Measurements from ENCODE around the gene WDFY3. TPM values are rescaled to one million over a fixed set of nuclear protein-coding genes. Genes with fewer than 3 reads are reported as not detected.
A peak's percentile ranks its signal among the peaks of the same experiment; 100 is the strongest.

Gene WDFY3
- total RNA-seq, 5 donors from 2014 or later (not counting 1 experiment from before 2014, with no cell fraction given) = 0.47 to 1.3 (median 0.68) TPM

DNA sequence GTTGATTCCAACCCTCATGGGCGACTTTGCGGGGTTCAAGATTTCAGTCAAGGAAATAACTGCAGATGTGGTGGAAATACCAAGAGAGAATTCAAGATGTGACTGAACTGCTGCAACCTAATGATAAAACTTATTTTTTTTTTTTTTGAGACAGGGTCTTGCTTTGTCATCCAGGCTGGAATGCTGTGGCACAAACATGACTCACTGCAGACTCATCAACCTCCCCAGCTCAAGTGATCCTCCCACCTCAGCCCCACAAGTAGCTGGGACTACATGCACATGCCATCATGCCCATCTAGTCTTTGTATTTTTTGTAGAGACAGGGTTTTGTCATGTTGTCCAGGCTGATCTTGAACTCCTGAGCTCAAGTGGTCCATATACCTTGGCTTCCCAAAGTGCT, 19.5 kb upstream of the WDFY3 start:
- no peak for DNase-seq
- H3K4me1 Mint-ChIP-seq = no peaks in the 10 kb centered on the region
- no peaks in the 10 kb centered on the region for H3K36me3 Mint-ChIP-seq
- H3K27me3 Mint-ChIP-seq = peaks cover 0 to 4% of the 10 kb centered on the region in 2 donors
- H3K4me1 ChIP-seq (ENCODE audit: control insufficient read depth in 1 of 2, extremely low read depth in 1 of 2, insufficient read depth in 2 of 2, low read length in 2 of 2) = no peaks in the 10 kb centered on the region
- CTCF ChIA-PET = no interaction called here
- no peak overlapping the region for H3K27ac ChIP-seq (ENCODE audit: low read length)
- no peak overlapping the region for H3K27ac Mint-ChIP-seq
- ATAC-seq (replicated peaks in 1 of 4) = no peak
- no peak overlapping the region for H3K4me3 ChIP-seq (ENCODE audit: control insufficient read depth in 1 of 2, extremely low read depth in 1 of 2, low read length in 1 of 2)
- no peaks in the 10 kb centered on the region for H3K27me3 ChIP-seq (replicated peaks in 1 of 2; ENCODE audit: control insufficient read depth in 2 of 2, extremely low read depth in 1 of 2, insufficient read depth in 2 of 2, low read length in 1 of 2)
- no peaks in the 10 kb centered on the region for H3K36me3 ChIP-seq (ENCODE audit: control insufficient read depth in 2 of 2, extremely low read depth in 1 of 2, insufficient read depth in 1 of 2, low read length in 1 of 2)
- no peaks in the 10 kb centered on the region for H3K9me3 ChIP-seq
- H3K4me3 Mint-ChIP-seq = no peak overlapping the region
- POLR2A ChIA-PET = no interaction called here
- peaks cover 0 to 15% (median 5%) of the 10 kb centered on the region in 3 donors for H3K9me3 Mint-ChIP-seq
- WGBS (ENCODE audit: insufficient coverage) = no CpG with 5 or more reads among the region's 2 CpGs

DNA sequence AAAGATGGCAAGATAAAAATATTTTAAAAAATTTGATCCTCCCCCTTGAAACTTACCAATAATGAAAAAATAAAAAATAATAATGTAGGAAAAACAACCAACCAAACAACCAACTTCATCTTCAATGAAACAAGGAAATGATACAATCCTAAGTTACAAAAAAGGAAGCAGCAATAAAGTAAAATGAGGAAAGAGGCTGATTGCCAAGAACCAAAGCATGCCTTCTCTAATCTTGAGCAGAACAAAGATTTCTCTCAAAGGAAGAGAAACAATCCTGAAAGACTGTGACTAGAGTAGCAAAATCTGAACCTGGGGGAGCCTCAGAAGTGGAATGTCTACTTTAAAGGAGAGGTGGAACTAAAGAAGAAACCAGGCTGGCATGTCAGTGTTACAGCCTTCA, 10.9 kb upstream of the WDFY3 start:
- no peak overlapping the region for H3K4me3 ChIP-seq (ENCODE audit: control insufficient read depth in 1 of 2, extremely low read depth in 1 of 2, low read length in 1 of 2)
- H3K27me3 Mint-ChIP-seq = peaks cover 0 to 4% of the 10 kb centered on the region in 2 donors
- H3K4me1 ChIP-seq (ENCODE audit: control insufficient read depth in 1 of 2, extremely low read depth in 1 of 2, insufficient read depth in 2 of 2, low read length in 2 of 2) = no peaks in the 10 kb centered on the region
- no peak overlapping the region for H3K4me3 Mint-ChIP-seq
- H3K9me3 ChIP-seq = no peaks in the 10 kb centered on the region
- H3K36me3 Mint-ChIP-seq = no peaks in the 10 kb centered on the region
- H3K4me1 Mint-ChIP-seq = no peaks in the 10 kb centered on the region
- H3K9me3 Mint-ChIP-seq = no peaks in the 10 kb centered on the region
- no peak overlapping the region for H3K27ac ChIP-seq (ENCODE audit: low read length)
- H3K27me3 ChIP-seq (replicated peaks in 1 of 2; ENCODE audit: control insufficient read depth in 2 of 2, extremely low read depth in 1 of 2, insufficient read depth in 2 of 2, low read length in 1 of 2) = no peaks in the 10 kb centered on the region
- ATAC-seq (replicated peaks in 1 of 4) (no peak), DNase-seq (no peak)
- H3K36me3 ChIP-seq (ENCODE audit: control insufficient read depth in 2 of 2, extremely low read depth in 1 of 2, insufficient read depth in 1 of 2, low read length in 1 of 2) = no peaks in the 10 kb centered on the region
- H3K27ac Mint-ChIP-seq = no peak overlapping the region
- ChIA-PET CTCF (no interaction called here), POLR2A (no interaction called here)

DNA sequence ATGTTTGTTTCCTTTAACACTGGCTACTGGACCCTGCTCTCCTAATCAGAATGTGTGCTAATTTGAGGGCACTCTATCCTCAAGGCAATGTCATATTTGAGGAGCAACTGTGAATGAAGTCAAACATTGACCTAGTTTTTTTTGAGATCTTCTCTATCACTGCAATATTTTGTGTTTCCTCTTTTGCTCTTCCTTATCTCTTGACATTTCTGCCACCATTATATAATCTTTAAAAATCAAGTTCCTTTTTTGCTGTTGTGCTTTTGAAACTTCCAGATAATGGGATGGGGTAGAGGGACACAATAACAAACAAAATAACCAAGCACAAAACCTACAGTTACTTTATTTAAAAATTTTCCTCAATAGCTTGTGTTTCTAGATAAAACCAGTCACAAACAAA, 7.4 kb upstream of the WDFY3 start:
- Histone ChIP-seq H3K9me3 (no peaks in the 10 kb centered on the region), H3K4me3 (ENCODE audit: control insufficient read depth in 1 of 2, extremely low read depth in 1 of 2, low read length in 1 of 2) (no peak overlapping the region), H3K27ac (ENCODE audit: low read length) (no peak overlapping the region), H3K27me3 (replicated peaks in 1 of 2; ENCODE audit: control insufficient read depth in 2 of 2, extremely low read depth in 1 of 2, insufficient read depth in 2 of 2, low read length in 1 of 2) (peaks cover 0 to 2% of the 10 kb centered on the region in 2 experiments), H3K4me1 (ENCODE audit: control insufficient read depth in 1 of 2, extremely low read depth in 1 of 2, insufficient read depth in 2 of 2, low read length in 2 of 2) (no peaks in the 10 kb centered on the region), H3K36me3 (ENCODE audit: control insufficient read depth in 2 of 2, extremely low read depth in 1 of 2, insufficient read depth in 1 of 2, low read length in 1 of 2) (no peaks in the 10 kb centered on the region)
- Mint-ChIP-seq H3K27ac (no peak overlapping the region), H3K4me1 (no peaks in the 10 kb centered on the region), H3K27me3 (peaks cover 4% of the 10 kb centered on the region in 2 donors), H3K4me3 (no peak overlapping the region), H3K9me3 (no peaks in the 10 kb centered on the region), H3K36me3 (no peaks in the 10 kb centered on the region)
- ChIA-PET POLR2A (no interaction called here), CTCF (interaction anchor here in 1 of 2 donors (0.5 kb wide), 1 partner anchor 1568 kb away, joined by 4 read pairs; no protein-coding TSS in a partner anchor)
- DNase-seq (no peak), ATAC-seq (replicated peaks in 1 of 4) (no peak)

DNA sequence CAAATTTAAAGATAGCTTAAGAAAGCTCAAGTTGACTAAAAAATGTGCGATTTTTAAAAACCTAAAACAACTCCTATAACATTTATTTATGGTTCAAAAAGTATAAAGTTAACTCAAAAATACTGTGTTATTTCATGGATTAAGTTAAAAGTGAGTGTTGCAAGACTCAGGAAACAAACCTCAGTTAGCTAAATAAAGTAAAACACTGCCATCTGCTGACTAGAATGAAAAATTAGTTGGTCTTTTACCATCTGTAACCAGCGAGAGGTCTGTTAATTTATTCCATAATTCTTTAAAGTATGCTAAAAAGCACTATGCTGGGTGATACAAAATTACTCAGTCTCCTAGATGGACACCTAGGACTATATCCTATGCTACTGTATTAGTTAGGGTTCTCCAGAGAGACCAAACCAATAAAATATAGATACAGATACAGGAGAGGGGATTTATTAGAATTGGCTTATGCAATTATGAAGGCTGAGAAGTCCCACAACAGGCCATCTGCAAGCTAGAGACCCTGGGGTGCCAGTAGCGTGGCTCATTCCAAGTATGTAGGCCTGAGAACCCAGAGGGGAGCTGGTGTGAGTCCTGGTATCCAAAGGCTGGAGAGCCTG, 4.9 kb upstream of the WDFY3 start:
- DNase-seq (peak in 1 of 35 experiments; percentile 13), ATAC-seq (replicated peaks in 1 of 4) (no peak)
- 0% methylated on average over 1 of the region's 3 CpGs for WGBS (ENCODE audit: insufficient coverage)

DNA sequence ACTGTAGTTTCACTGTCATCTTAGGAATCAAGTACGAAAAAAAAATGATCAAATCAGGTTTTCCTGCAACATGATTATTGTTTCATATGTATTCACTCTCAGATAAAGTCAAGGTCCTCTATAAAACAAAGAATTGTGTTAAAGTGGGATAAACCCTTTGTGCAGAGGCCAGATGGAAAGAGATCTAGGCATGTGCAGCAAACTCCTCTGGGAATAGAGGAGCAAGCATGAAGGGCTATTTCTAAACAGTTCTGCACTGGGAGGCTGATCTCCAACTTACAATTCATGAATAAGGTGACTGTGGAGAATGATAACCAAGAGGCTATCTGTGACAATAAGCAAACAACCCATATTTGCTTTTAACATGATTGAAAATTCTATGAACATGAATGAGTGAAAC, 2.4 kb upstream of the WDFY3 start:
- H3K27me3 ChIP-seq (replicated peaks in 1 of 2; ENCODE audit: control insufficient read depth in 2 of 2, extremely low read depth in 1 of 2, insufficient read depth in 2 of 2, low read length in 1 of 2) = peaks cover 9 to 21% of the 10 kb centered on the region in 2 experiments
- no peak for DNase-seq
- no peak overlapping the region for H3K4me3 ChIP-seq (ENCODE audit: control insufficient read depth in 1 of 2, extremely low read depth in 1 of 2, low read length in 1 of 2)
- H3K4me3 Mint-ChIP-seq = no peak overlapping the region
- CTCF ChIA-PET = no interaction called here
- H3K36me3 Mint-ChIP-seq = no peaks in the 10 kb centered on the region
- WGBS (ENCODE audit: insufficient coverage) = no CpG with 5 or more reads among the region's 1 CpG
- H3K9me3 ChIP-seq = no peaks in the 10 kb centered on the region
- no peak for ATAC-seq (replicated peaks in 1 of 4)
- no peaks in the 10 kb centered on the region for H3K36me3 ChIP-seq (ENCODE audit: control insufficient read depth in 2 of 2, extremely low read depth in 1 of 2, insufficient read depth in 1 of 2, low read length in 1 of 2)
- H3K4me1 ChIP-seq (ENCODE audit: control insufficient read depth in 1 of 2, extremely low read depth in 1 of 2, insufficient read depth in 2 of 2, low read length in 2 of 2) = peaks cover 4 to 11% of the 10 kb centered on the region in 2 experiments
- peaks cover 12 to 17% (median 16%) of the 10 kb centered on the region in 3 donors for H3K4me1 Mint-ChIP-seq
- peaks cover 22 to 29% of the 10 kb centered on the region in 2 donors for H3K27me3 Mint-ChIP-seq
- no peak overlapping the region for H3K27ac Mint-ChIP-seq
- H3K9me3 Mint-ChIP-seq = no peaks in the 10 kb centered on the region
- POLR2A ChIA-PET = no interaction called here
- H3K27ac ChIP-seq (ENCODE audit: low read length) = no peak overlapping the region

More for the DNA sequence above, 4.9 kb upstream of the WDFY3 start:
- CTCF ChIA-PET = interaction anchor here (0.6 to 1.1 kb wide), 4 partner anchors 97 to 1327 kb away, joined by 3 to 4 read pairs (median 3); no protein-coding TSS in a partner anchor
- Histone ChIP-seq H3K4me1 (ENCODE audit: control insufficient read depth in 1 of 2, extremely low read depth in 1 of 2, insufficient read depth in 2 of 2, low read length in 2 of 2) (peaks cover 0 to 3% of the 10 kb centered on the region in 2 experiments), H3K27me3 (replicated peaks in 1 of 2; ENCODE audit: control insufficient read depth in 2 of 2, extremely low read depth in 1 of 2, insufficient read depth in 2 of 2, low read length in 1 of 2) (peaks cover 5 to 8% of the 10 kb centered on the region in 2 experiments), H3K36me3 (ENCODE audit: control insufficient read depth in 2 of 2, extremely low read depth in 1 of 2, insufficient read depth in 1 of 2, low read length in 1 of 2) (no peaks in the 10 kb centered on the region), H3K9me3 (no peaks in the 10 kb centered on the region), H3K4me3 (ENCODE audit: control insufficient read depth in 1 of 2, extremely low read depth in 1 of 2, low read length in 1 of 2) (no peak overlapping the region), H3K27ac (ENCODE audit: low read length) (no peak overlapping the region)
- Mint-ChIP-seq H3K4me3 (no peak overlapping the region), H3K4me1 (peaks cover 9 to 10% (median 10%) of the 10 kb centered on the region in 3 donors), H3K9me3 (no peaks in the 10 kb centered on the region), H3K27ac (no peak overlapping the region), H3K27me3 (peaks cover 18 to 21% of the 10 kb centered on the region in 2 donors), H3K36me3 (no peaks in the 10 kb centered on the region)
- POLR2A ChIA-PET = no interaction called here

DNA sequence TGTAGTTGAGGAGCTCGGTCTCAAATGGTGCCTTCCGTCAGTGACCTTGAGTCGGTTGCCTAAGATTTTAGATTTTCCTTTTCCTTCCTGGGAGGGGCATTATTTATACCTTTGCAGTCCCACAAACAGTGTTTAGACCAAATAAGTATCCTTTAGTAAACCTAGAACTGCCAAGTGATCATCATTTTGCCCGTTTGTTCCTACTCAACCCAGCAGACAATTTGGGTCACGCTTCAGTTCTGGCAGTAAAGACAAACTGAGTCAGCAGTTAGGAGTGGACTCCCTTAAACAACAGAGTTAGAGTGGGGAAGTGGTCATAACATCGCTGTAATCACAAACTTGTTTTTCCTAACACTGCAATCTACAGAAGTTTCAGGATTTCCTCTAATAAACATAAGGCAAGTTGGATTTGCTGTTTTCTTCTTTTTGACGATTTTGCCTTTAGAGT, 777 bp upstream of the WDFY3 start:
- no peaks in the 10 kb centered on the region for H3K36me3 ChIP-seq (ENCODE audit: control insufficient read depth in 2 of 2, extremely low read depth in 1 of 2, insufficient read depth in 1 of 2, low read length in 1 of 2)
- no peak overlapping the region for H3K27ac ChIP-seq (ENCODE audit: low read length)
- H3K4me1 Mint-ChIP-seq = peaks cover 12 to 17% (median 16%) of the 10 kb centered on the region in 3 donors
- DNase-seq (no peak), ATAC-seq (replicated peaks in 1 of 4) (no peak)
- no peaks in the 10 kb centered on the region for H3K9me3 ChIP-seq
- peak overlapping the region in 1 of 2 donors; percentile 10 for H3K4me3 ChIP-seq (ENCODE audit: control insufficient read depth in 1 of 2, extremely low read depth in 1 of 2, low read length in 1 of 2)
- POLR2A ChIA-PET = no interaction called here
- H3K36me3 Mint-ChIP-seq = no peaks in the 10 kb centered on the region
- H3K27me3 Mint-ChIP-seq = peaks cover 19 to 31% of the 10 kb centered on the region in 2 donors
- H3K9me3 Mint-ChIP-seq = no peaks in the 10 kb centered on the region
- H3K4me3 Mint-ChIP-seq = peak overlapping the region; percentile 49 to 79 (median 51)
- peaks cover 4 to 11% of the 10 kb centered on the region in 2 experiments for H3K4me1 ChIP-seq (ENCODE audit: control insufficient read depth in 1 of 2, extremely low read depth in 1 of 2, insufficient read depth in 2 of 2, low read length in 2 of 2)
- H3K27me3 ChIP-seq (replicated peaks in 1 of 2; ENCODE audit: control insufficient read depth in 2 of 2, extremely low read depth in 1 of 2, insufficient read depth in 2 of 2, low read length in 1 of 2) = peaks cover 9 to 21% of the 10 kb centered on the region in 2 experiments
- CTCF ChIA-PET = no interaction called here
- no peak overlapping the region for H3K27ac Mint-ChIP-seq
- WGBS (ENCODE audit: insufficient coverage) = 17% methylated on average over 4 of the region's 7 CpGs

Measured in T-cell (primary cell).